GM12801 (cell line): ENCODE results near the gene FNDC3A.

Experiments
- CTCF ChIP-seq: IDR thresholded peaks from one replicate; pipeline ENCODE4 v1.5.1; 2011; ENCODE audit warnings: control low read depth; ENCODE audit not compliant: insufficient read length; ENCODE audit errors: extremely low read depth

Gene FNDC3A

GRCh38 chr13:49099513-49099877 is 123.8 kb downstream of the FNDC3A start:
- no peak for TF ChIP-seq CTCF

- TF ChIP-seq CTCF = no peak
Observed at GRCh38 chr13:49100637-49101570, 125.2 kb downstream of the FNDC3A start.

- TF ChIP-seq CTCF = no peak
Observed at GRCh38 chr13:49108196-49108595, 132.5 kb downstream of the FNDC3A start.

- TF ChIP-seq CTCF = no peak
Observed at GRCh38 chr13:49110122-49110912, 134.6 kb downstream of the FNDC3A start.

- TF ChIP-seq CTCF = no peak
Observed at GRCh38 chr13:49110913-49111170, 135.1 kb downstream of the FNDC3A start.

GRCh38 chr13:49112782-49113525 is 137.2 kb downstream of the FNDC3A start:
- no peak for TF ChIP-seq CTCF

- no peak for TF ChIP-seq CTCF
Observed at GRCh38 chr13:49113526-49114286, 138.0 kb downstream of the FNDC3A start.
